Loucy (cell line): ENCODE results near the gene ANP32A.

Experiments
- EZH2phosphoT487 ChIP-seq: fragments of 200-600 bp; IDR thresholded peaks from 2 replicates; pipeline ENCODE4 v1.6.1; 2018; ENCODE audit warnings: antibody characterized with exemption, mild to moderate bottlenecking, moderate library complexity, borderline replicate concordance
- TF ChIP-seq, protein P1 (sequence below): fragments of 200-600 bp; sonication (generic); conservative IDR thresholded peaks from 2 replicates; pipeline ENCODE4 v1.5.1; 2014; ENCODE audit warnings: mild to moderate bottlenecking, antibody characterized with exemption, low read length

DNA sequence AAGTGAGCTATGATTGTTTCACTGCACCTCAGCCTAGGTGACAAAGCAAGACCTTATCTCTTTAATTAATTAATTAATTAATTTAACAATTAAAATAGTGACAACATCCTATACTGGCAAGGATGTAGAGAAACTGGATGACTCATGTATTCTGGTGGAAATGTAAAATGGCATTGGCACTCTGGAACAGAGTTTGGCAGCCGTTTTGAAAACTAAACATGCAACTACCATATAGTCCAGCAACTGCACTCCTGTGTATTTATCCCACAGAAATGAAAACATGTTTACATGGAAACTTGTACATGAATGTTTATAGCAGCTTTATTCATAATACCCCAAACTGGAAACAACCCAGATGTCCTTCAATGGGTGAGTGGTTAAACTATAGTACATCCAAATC lies 56.6 kb downstream of the ANP32A start:
- TF ChIP-seq, protein P1, sequence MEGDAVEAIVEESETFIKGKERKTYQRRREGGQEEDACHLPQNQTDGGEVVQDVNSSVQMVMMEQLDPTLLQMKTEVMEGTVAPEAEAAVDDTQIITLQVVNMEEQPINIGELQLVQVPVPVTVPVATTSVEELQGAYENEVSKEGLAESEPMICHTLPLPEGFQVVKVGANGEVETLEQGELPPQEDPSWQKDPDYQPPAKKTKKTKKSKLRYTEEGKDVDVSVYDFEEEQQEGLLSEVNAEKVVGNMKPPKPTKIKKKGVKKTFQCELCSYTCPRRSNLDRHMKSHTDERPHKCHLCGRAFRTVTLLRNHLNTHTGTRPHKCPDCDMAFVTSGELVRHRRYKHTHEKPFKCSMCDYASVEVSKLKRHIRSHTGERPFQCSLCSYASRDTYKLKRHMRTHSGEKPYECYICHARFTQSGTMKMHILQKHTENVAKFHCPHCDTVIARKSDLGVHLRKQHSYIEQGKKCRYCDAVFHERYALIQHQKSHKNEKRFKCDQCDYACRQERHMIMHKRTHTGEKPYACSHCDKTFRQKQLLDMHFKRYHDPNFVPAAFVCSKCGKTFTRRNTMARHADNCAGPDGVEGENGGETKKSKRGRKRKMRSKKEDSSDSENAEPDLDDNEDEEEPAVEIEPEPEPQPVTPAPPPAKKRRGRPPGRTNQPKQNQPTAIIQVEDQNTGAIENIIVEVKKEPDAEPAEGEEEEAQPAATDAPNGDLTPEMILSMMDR = no peak
- no peak for TF ChIP-seq EZH2phosphoT487
